Bone marrow (tissue), 2 donors: Measurements from ENCODE around the gene HFE.
"Not testable (repeated sequence)": the region's sequence is repeated elsewhere in the genome, so short reads cannot be mapped to it uniquely, and the experiment has no call there.

Experiments
- DNase-seq, 2 donors: peaks; one replicate each; lab custom pipeline; 2025; lab: John Stamatoyannopoulos, UW

HFE gene

DNA sequence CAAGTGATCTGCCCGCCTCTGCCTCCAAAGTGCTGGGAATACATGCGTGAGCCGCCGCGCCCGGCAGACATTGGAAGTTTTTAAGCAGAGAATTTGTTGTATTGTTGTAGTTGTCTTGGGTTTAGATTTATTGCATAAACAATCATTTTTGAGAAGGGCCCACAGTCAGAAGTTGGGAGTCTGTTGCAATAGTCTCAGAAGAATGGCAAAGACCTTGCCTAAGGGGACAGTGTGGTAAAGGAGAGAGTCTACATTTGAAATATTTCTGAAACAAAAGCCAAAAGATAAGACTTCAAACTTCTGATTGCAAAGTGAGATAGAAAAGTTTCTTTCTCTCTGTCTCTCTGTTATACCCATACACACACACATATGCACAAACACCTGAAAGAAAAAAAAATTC is 22.5 kb downstream of the HFE start:
- no peak for DNase-seq

- DNase-seq, result no peak
These were observed 26.3 kb downstream of the HFE start for GRCh38 chr6:26113570-26113969.

GRCh38 chr6:26115226-26115625 is 28.0 kb downstream of the HFE start:
- DNase-seq, result no peak

DNA sequence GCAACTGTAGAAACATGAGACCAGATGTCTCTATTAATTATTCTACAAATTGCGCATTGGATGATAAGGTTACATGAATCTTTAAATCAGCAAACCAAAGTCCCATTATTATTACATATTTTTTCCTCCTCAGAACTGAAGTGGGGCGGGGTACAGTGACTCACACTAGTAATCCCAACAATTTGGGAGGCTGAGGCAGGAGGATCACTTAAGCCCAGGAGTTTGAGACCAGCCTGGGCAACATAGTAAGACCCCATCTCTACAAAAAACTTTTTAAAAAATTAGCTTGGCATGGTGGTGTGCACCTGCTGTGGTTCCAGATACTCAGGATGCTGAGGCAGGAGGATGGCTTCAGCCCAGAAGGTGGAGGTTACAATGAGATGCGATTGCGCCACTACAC is 29.0 kb downstream of the HFE start:
- DNase-seq, result no peak

DNA sequence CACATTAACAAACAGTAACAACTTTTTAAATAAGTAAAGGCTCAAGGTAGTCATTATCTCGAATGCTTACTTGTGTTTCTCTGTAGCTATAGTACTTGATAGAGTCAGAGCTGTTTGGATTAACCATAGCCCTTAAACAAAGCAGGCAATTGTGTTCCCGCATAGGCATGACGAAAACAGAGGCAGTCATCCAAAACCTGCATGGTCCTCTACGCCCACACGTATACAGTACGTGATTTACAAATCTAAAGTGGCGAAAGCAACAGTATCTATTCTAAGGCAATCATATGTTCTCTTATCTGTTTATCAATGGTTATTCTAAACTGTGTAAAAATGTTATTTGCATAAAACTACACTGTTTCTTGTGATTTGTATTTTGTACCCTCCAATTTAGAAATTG is 31.8 kb downstream of the HFE start:
- no peak for DNase-seq

- not testable (repeated sequence) for DNase-seq
These were observed 32.9 kb downstream of the HFE start for GRCh38 chr6:26120115-26120514.

GRCh38 chr6:26120807-26121140 is 33.5 kb downstream of the HFE start:
- DNase-seq, result no peak

DNA sequence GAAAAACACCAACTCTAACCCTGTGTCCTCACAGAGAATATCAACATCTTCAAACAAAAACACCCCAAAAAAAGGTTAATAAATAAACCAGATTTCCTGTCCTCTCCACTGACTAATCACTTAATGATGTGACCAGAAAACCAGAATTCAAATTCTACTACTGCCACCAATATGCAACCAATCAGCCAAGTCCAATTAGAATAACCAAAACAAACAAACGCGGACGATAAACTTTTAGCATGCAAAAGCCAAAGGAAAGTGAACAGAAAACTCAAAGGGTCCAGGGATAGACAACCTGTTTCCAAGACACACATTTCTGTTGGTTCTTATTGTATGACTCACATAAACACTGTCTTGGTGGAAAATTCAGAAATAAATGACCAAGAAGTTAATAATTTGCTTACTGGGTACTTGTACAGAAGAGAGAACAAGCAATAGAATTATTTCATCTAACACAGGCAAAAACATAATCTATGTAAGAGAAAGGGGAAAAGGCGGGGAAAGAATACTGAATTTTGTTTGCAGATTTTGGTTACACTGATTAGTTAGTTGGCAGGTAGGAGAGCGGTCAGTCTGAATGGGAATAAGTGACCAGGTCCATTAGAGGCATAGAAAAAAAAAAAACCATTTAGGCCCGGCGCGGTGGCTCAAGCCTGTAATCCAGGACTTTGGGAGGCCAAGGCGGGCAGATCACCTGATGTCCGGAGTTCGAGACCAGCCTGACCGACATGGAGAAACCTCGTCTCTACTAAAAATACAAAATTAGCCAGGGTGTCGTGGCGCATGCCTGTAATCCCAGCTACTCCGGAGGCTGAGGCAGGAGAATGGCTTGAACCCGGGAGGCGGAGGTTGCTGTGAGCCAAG is 34.1 kb downstream of the HFE start:
- DNase-seq, result no peak

- DNase-seq, result no peak
These were observed 34.8 kb downstream of the HFE start for GRCh38 chr6:26122005-26122388.

- no peak for DNase-seq
These were observed 35.2 kb downstream of the HFE start for GRCh38 chr6:26122402-26122792.

DNA sequence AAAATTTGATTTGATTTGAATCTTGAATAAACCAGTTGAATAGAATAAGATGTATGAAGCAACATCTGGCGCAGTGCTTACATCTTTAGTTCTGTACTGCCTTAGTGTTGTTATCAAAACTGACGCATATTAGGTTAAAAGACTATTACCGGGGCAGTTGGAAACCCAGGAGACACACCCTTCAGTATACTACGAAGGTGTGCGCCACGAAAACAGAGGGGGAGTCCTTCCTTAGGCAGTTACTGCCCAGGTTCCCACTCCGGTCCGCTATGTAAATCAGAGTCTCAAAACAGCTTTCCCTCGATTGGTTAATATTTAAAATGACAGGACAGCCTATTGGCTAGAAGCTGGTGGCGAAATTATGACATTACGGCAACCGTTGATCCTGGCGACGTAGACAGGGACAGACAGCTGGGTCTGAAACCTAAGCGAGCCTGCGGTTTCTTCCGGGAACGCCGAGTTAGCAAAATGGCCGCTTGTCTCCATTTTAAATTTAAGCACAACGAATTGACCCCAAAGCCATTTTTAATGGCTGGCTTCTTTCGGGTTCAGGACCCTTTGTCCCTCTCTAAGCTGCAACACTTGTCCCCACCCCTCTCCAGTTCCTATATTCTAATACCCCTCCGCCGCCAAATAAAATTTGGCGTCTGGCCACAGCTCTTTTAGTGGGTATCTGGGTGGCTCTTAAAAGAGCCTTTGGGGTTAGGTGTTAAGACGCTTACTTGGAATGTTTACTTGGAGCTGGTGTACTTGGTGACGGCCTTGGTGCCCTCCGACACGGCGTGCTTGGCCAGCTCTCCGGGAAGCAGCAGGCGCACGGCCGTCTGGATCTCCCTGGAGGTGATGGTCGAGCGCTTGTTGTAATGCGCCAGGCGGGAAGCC is 35.8 kb downstream of the HFE start:
- peak; percentile 71 to 98 for DNase-seq

GRCh38 chr6:26123675-26123946 is 36.4 kb downstream of the HFE start:
- peak in 1 of 2 donors; percentile 71 for DNase-seq

GRCh38 chr6:26123947-26124780 is 36.9 kb downstream of the HFE start:
- peak; percentile 62 to 98 for DNase-seq

DNA sequence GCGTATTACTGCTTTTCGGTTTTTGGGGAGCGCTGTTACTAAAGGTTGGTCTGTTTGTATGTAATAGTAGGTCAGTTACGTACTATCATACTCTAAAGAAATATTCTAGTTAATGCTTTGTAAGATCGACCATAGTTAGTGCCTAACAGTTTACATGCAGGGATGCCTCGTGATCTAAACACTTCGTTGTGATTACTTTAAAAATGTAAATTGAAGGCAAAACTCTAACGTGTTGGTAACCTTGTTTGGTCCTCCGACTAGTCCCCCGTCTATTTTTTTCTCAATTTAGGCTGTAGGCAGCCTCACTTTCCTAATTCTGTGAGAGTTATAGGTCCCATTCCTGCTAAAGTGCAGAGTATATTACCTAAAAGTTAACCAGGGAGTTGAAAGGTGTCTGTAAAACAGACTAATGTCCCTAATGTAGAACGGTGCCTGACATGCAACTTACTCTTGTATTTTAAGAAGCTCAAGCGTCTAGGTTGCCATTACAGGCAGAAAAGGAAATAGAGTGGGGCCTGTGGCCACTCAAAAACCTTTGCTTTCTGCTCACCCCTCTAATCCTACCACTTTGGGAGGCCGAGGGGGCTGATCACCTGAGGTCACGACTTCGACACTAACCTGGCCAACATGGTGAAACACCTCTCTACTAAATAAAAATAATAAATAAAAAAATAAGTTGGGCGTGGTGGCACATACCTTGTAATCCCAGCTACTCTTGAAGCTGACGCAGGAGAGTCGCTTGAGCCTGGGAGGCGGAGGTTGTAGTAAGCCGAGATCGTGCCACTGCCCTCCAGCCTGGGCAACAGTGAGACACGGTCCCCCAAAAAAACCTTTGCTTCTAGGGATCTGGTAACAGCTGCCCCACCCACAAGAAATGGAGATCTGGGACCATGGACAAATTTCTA is 37.8 kb downstream of the HFE start:
- DNase-seq, result no peak

GRCh38 chr6:26126394-26127235 is 39.4 kb downstream of the HFE start:
- no peak for DNase-seq

GRCh38 chr6:26128013-26128771 is 41.0 kb downstream of the HFE start:
- DNase-seq, result no peak

DNA sequence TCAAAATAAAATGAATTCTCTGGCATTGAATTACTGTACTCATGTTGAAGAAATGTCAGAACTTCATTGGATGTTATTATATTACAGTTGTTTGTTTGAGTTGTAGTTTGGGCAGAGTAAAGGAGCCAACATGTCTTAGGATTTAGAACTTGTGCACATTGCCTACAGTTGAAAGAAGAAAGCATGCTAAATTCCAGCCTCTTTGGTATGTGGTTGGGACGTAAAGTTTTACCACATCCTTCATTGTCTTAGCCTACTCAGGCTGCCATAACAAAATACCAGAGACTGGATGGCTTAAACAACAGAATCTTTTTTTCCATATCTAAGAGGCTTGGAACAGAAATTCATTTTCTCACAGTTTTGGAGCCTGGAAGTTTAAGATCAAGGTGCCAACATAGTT is 42.4 kb downstream of the HFE start:
- no peak for DNase-seq

DNA sequence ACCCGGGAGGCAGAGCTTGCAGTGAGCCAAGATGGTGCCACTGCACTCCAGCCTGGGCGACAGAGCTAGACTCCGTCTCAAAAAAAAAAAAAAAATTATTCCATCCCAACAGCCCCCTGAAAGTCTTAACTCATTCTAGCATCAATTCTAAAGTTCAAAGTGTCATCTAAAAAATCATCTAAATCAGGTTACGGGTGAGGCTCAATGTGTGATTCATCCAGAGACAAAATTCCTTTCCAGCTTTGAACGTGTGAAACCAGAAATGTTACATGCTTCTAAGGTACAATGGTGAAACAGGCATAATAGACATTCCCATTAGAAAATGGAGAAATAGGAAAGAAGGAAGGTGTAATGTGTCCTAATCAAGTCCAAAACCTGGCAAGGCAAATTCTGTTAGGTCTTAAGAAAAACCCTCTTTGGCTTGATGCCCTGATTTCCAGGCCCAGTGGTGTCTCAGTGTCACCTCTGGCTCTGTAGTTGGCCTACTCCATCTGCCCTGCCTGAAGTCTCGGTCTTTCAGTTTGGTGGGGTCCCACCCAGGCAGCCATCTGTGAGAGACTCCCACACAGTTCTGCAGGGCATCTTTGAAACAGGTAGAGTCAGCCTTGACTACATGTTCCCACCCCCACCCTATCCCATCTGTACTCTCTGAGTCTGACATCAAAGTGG is 43.5 kb downstream of the HFE start:
- DNase-seq, result no peak

GRCh38 chr6:26131618-26132017 is 44.4 kb downstream of the HFE start:
- no peak for DNase-seq
